Ovary (tissue), 9 donors: ENCODE data around the gene DEPDC5. TPM values are rescaled to one million over a fixed set of nuclear protein-coding genes. Genes with fewer than 3 reads are reported as not detected.

Experiments
- DNase-seq, 5 donors: peaks; one replicate each; pipeline ENCODE4 v3.0.0-alpha.2; 2019 to 2020
- H3K27ac ChIP-seq, 2 donors: fragments of 200-600 bp; one replicate each; pipeline versions ENCODE4 v1.5.1 to v1.8.0; 2019 to 2022
- H3K27me3 ChIP-seq: fragments of 200-600 bp; one replicate; pipeline ENCODE4 v1.8.0; 2022
- H3K36me3 ChIP-seq: fragments of 200-600 bp; sonication (generic); one replicate; pipeline ENCODE4 v1.5.1; 2019
- H3K4me1 ChIP-seq: one replicate; pipeline ENCODE4 v1.8.1; 2013; ENCODE audit warnings: mild to moderate bottlenecking, moderate library complexity; ENCODE audit not compliant: insufficient read depth
- H3K4me3 ChIP-seq: fragments of 200-600 bp; sonication (generic); one replicate; pipeline ENCODE4 v1.5.1; 2017
- H3K9me3 ChIP-seq, 2 donors: fragments of 200-600 bp in 1 of 2; sonication (generic) in 1 of 2; one replicate each; pipeline versions ENCODE4 v1.5.1 to v1.8.1; 2013 to 2019; ENCODE audit warnings: mild to moderate bottlenecking in 1 of 2, moderate library complexity in 1 of 2
- EP300 ChIP-seq: sonication (generic); formaldehyde crosslinking; IDR thresholded peaks from one replicate; pipeline ENCODE4 v1.6.1; 2017; ENCODE audit warnings: antibody characterized with exemption
- POLR2A ChIP-seq: fragments of 450-650 bp; IDR thresholded peaks from one replicate; pipeline ENCODE4 v1.6.1; 2017; ENCODE audit warnings: antibody characterized with exemption, mild to moderate bottlenecking, moderate library complexity
- WGBS, 3 donors: extraction: QIAGEN DNeasy Blood & Tissue Kit in 1 of 3; methylation state at CpG; one replicate each; pipeline versions ENCODE4 v1.1.5 to v1.1.7; 2013 to 2017; 5-methylcytosine and 5-hydroxymethylcytosine counted together
- intact Hi-C, 4 donors: fragments of 100-400 bp; cut with DNase I; formaldehyde crosslinking; loops; one replicate each; pipeline versions ENCODE4 v1.11.0 to v1.15.1; 2022 to 2023
- polyA plus RNA-seq, 2 donors: library from polyadenylated mRNA; stranded (reverse); fragments of 200-250 nt in 1 of 2; fragments of 350-450 nt in 1 of 2; fragmentation: Illumina TruSeq in 1 of 2; extraction: RNeasy Lipid Tissue Mini Kit (QIAGEN cat#74804) in 1 of 2; gene quantifications; one replicate each; pipeline ENCODE4 v1.2.3, GENCODE V29; 2013 to 2014
- total RNA-seq, 7 donors: library from RNA; depleted of rRNA in 2 of 7; stranded (reverse); fragments of >200 nt in 2 of 7; fragmentation: NEBNext Ultra II Directional in 3 of 7; extraction: Animal tissue kit (Norgen Biotek cat#: 25700) in 3 of 7; gene quantifications; one replicate each; pipeline versions ENCODE4 v1.1.0 to v1.2.4, GENCODE V29; 2016 to 2023
- TF ChIP-seq, protein P1 (sequence below), 3 donors: fragments of 450-650 bp in 2 of 3; fragments of 200-600 bp in 1 of 3; IDR thresholded peaks; one replicate each; pipeline versions ENCODE4 v1.5.1 to v1.8.0; 2016 to 2022; ENCODE audit warnings: antibody characterized with exemption in 3 of 3, mild to moderate bottlenecking in 1 of 3
- donor health status: DM: no; HTN: no; CAD: no; lungs with moderate emphysema.
- donor health status: DM: no; HTN: no; CAD: no.
- donor health status: Bipolar disorder and iron deficiency.
- donor health status: DM: yes; HTN: yes; CAD: no.
- donor health status: DM: no; HTN: no; CAD: no.
- donor health status: DM: yes; HTN: yes; CAD: no.

The DEPDC5 gene
- total and polyA plus RNA-seq, 9 donors, result 12.1 to 73.3 (median 32.8) TPM

DNA sequence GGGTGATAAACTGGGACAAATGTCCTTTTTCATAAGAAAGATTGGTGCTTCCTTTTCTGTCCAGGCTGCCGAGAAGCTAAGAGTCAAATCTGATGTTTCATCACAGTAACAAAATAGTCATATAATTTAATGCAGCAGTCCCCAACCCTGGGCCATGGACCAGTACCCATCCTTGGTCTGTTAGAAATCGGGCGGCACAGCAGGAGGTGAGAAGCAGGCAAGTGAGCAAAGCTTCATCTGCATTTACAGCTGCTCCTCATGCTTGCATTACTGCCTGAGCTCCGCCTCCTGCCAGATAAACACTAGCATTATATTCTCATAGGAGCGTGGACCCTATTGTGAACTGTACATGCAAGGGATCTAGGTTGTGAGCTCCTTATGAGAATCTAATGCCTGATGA lies 30.1 kb upstream of the DEPDC5 start:
- H3K4me1 ChIP-seq, result no peaks in the 10 kb centered on the region
- no peaks in the 10 kb centered on the region for H3K36me3 ChIP-seq
- WGBS, 3 donors, result 87 to 92% (median 89%) methylated on average over 5 of the region's 5 CpGs
- no peak overlapping the region for H3K4me3 ChIP-seq
- DNase-seq, result no peak
- intact Hi-C loops, result no loop called here
- H3K27ac ChIP-seq, result no peak overlapping the region
- no peak for TF ChIP-seq EP300
- TF ChIP-seq, protein P1, sequence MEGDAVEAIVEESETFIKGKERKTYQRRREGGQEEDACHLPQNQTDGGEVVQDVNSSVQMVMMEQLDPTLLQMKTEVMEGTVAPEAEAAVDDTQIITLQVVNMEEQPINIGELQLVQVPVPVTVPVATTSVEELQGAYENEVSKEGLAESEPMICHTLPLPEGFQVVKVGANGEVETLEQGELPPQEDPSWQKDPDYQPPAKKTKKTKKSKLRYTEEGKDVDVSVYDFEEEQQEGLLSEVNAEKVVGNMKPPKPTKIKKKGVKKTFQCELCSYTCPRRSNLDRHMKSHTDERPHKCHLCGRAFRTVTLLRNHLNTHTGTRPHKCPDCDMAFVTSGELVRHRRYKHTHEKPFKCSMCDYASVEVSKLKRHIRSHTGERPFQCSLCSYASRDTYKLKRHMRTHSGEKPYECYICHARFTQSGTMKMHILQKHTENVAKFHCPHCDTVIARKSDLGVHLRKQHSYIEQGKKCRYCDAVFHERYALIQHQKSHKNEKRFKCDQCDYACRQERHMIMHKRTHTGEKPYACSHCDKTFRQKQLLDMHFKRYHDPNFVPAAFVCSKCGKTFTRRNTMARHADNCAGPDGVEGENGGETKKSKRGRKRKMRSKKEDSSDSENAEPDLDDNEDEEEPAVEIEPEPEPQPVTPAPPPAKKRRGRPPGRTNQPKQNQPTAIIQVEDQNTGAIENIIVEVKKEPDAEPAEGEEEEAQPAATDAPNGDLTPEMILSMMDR (IDR thresholded peaks at IDR 0.05), result no peak
- no peaks in the 10 kb centered on the region for H3K27me3 ChIP-seq
- no peaks in the 10 kb centered on the region for H3K9me3 ChIP-seq

DNA sequence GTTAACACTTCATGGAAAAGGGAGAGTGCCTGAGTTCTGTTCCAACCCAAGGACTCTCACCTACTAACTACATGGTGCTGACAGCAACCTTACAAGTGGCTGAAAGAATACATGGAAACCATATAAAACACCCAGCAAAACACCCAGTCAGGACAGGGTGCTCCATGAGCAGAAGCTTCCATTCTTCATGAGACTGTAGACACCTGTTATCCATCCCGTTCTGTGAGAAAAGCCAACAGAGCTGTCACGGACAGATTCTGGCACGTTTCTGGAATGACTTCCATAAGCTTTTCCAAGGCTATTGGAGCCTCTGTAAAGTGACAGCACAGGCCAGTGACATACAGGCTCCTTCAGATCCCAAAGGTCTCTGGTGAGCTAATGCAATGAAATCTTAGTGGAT lies 27.1 kb upstream of the DEPDC5 start:
- no peak overlapping the region for H3K27ac ChIP-seq
- DNase-seq, result no peak
- no peaks in the 10 kb centered on the region for H3K27me3 ChIP-seq
- no peaks in the 10 kb centered on the region for H3K9me3 ChIP-seq
- intact Hi-C loops, result no loop called here
- H3K36me3 ChIP-seq, result no peaks in the 10 kb centered on the region
- H3K4me3 ChIP-seq, result no peak overlapping the region
- WGBS, 3 donors, result 60 to 65% (median 64%) methylated on average over 3 of the region's 3 CpGs
- TF ChIP-seq, protein P1 (IDR thresholded peaks at IDR 0.05), result no peak
- TF ChIP-seq EP300, result no peak
- TF ChIP-seq POLR2A, result no peak
- no peaks in the 10 kb centered on the region for H3K4me1 ChIP-seq

DNA sequence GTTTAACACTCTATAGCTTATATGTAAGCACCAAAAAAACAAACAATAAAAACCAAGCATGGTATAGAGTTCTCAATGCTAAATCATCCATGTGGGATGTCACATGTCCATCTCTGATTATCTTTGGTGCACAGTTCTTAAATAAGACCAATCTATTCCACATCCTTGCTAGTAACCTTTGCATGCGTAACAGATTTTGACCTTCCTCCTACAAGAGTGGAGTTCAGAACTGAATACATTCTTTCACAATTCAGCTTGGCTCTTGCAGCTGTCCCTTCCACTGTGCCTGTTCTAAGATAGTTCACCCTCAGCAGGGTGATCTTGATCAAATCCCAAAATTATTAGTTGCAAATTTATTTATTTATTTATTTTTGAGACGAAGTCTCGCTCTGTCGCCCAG lies 25.0 kb upstream of the DEPDC5 start:
- TF ChIP-seq, protein P1 (IDR thresholded peaks at IDR 0.05), result no peak
- no peak for TF ChIP-seq POLR2A
- TF ChIP-seq EP300, result no peak
- whole genome bisulfite sequencing, 3 donors, result 93 to 96% (median 95%) methylated on average over 4 of the region's 4 CpGs
- intact Hi-C loops, result no loop called here
- no peak overlapping the region for H3K4me3 ChIP-seq
- no peaks in the 10 kb centered on the region for H3K9me3 ChIP-seq
- H3K27ac ChIP-seq, result no peak overlapping the region
- H3K36me3 ChIP-seq, result no peaks in the 10 kb centered on the region
- H3K27me3 ChIP-seq, result no peaks in the 10 kb centered on the region
- no peak for DNase-seq
- no peaks in the 10 kb centered on the region for H3K4me1 ChIP-seq

- intact Hi-C loops, result loop anchor here in 1 of 4 donors (10.0 kb wide), 1 partner anchor 744 kb away; the partner anchor contains the start of gene FBXO7
- DNase-seq, result no peak
- 91 to 94% (median 93%) methylated on average over 8 of the region's 8 CpGs for WGBS, 3 donors
Observed at GRCh38 chr22:31730344-31730711, 23.5 kb upstream of the DEPDC5 start.

More at GRCh38 chr22:31730344-31730711, 23.5 kb upstream of the DEPDC5 start:
- Histone ChIP-seq H3K4me3 (no peak overlapping the region), H3K27ac (no peak overlapping the region), H3K4me1 (no peaks in the 10 kb centered on the region), H3K9me3 (no peaks in the 10 kb centered on the region), H3K36me3 (no peaks in the 10 kb centered on the region), H3K27me3 (no peaks in the 10 kb centered on the region)
- TF ChIP-seq POLR2A (no peak), EP300 (no peak)
- TF ChIP-seq, protein P1 (IDR thresholded peaks at IDR 0.05), result no peak
